Neural progenitor cell (in vitro differentiated cells): Measurements from ENCODE around the gene RETN. TPM values are rescaled to one million over a fixed set of nuclear protein-coding genes. Genes with fewer than 3 reads are reported as not detected.
A peak's percentile ranks its signal among the peaks of the same experiment; 100 is the strongest.

Experiments used
- DNase-seq: peaks from one replicate; pipeline ENCODE4 v3.0.0-alpha.2; 2016; ENCODE audit warnings: low spot score
- H2AFZ ChIP-seq: fragments of 200-600 bp; sonication (generic); replicated peaks from 2 replicates; pipeline ENCODE4 v1.6.1; 2016; ENCODE audit warnings: antibody characterized with exemption
- H3F3A ChIP-seq: fragments of 200-600 bp; sonication (generic); 2 replicates; pipeline ENCODE4 v1.6.1; 2016; ENCODE audit warnings: antibody characterized with exemption, low read depth
- H3K27ac ChIP-seq: fragments of 200-600 bp; sonication (generic); 2 replicates; pipeline ENCODE4 v1.5.1; 2016; ENCODE audit warnings: mild to moderate bottlenecking
- H3K27me3 ChIP-seq: fragments of 200-600 bp; sonication (generic); 2 replicates; pipeline ENCODE4 v1.6.1; 2016; ENCODE audit warnings: mild to moderate bottlenecking, moderate library complexity
- H3K36me3 ChIP-seq: fragments of 200-600 bp; sonication (generic); 2 replicates; pipeline ENCODE4 v1.5.1; 2016
- H3K4me1 ChIP-seq: fragments of 200-600 bp; sonication (generic); 2 replicates; pipeline ENCODE4 v1.6.1; 2016; ENCODE audit warnings: mixed run types
- H3K4me2 ChIP-seq: fragments of 200-600 bp; sonication (generic); 2 replicates; pipeline ENCODE4 v1.6.1; 2016
- H3K4me3 ChIP-seq: fragments of 200-600 bp; sonication (generic); 2 replicates; pipeline ENCODE4 v1.5.1; 2016
- H3K79me2 ChIP-seq: fragments of 200-600 bp; sonication (generic); 2 replicates; pipeline ENCODE4 v1.6.1; 2016; ENCODE audit warnings: low read depth
- H3K9ac ChIP-seq: fragments of 200-600 bp; sonication (generic); 2 replicates; pipeline ENCODE4 v1.6.1; 2016
- H3K9me3 ChIP-seq: fragments of 200-600 bp; sonication (generic); 2 replicates; pipeline ENCODE4 v1.5.1; 2016; ENCODE audit warnings: low read depth
- H4K20me1 ChIP-seq: fragments of 200-600 bp; sonication (generic); 2 replicates; pipeline ENCODE4 v1.6.1; 2016; ENCODE audit warnings: low read depth
- H3K27ac Mint-ChIP-seq: 3 replicates; pipeline ENCODE4 v1.8.0; 2021; ENCODE audit warnings: mixed read lengths
- H3K27me3 Mint-ChIP-seq: 2 replicates; pipeline ENCODE4 v1.8.0; 2022; ENCODE audit warnings: low read depth, mild to moderate bottlenecking, inconsistent platforms, moderate library complexity, mixed read lengths; ENCODE audit not compliant: insufficient read depth
- H3K36me3 Mint-ChIP-seq: 3 replicates; pipeline ENCODE4 v1.8.0; 2021; ENCODE audit warnings: mixed read lengths
- H3K4me1 Mint-ChIP-seq: 3 replicates; pipeline ENCODE4 v1.8.0; 2021; ENCODE audit warnings: mixed read lengths
- H3K4me3 Mint-ChIP-seq: 3 replicates; pipeline ENCODE4 v1.8.0; 2021; ENCODE audit warnings: mild to moderate bottlenecking, moderate library complexity, mixed read lengths
- H3K9me3 Mint-ChIP-seq: 3 replicates; pipeline ENCODE4 v1.8.0; 2020; ENCODE audit warnings: mixed read lengths
- CTCF ChIP-seq: fragments of 200-600 bp; sonication (generic); IDR thresholded peaks from 2 replicates; pipeline ENCODE4 v1.5.1; 2017; ENCODE audit warnings: antibody characterized with exemption, mild to moderate bottlenecking
- EZH2 ChIP-seq: fragments of 200-600 bp; sonication (generic); IDR thresholded peaks from 2 replicates; pipeline ENCODE4 v1.6.1; 2017; ENCODE audit warnings: antibody characterized with exemption, mild to moderate bottlenecking, moderate library complexity
- EZH2phosphoT487 ChIP-seq: fragments of 200-600 bp; sonication (generic); IDR thresholded peaks from 2 replicates; pipeline ENCODE4 v1.6.1; 2017; ENCODE audit warnings: antibody characterized with exemption
- total RNA-seq: library from RNA; depleted of rRNA; stranded (reverse); fragments of >200 nt; gene quantifications from 2 replicates; pipeline ENCODE4 v1.2.3, GENCODE V29; 2015; ENCODE audit warnings: low replicate concordance

RETN gene
- total RNA-seq, 1 donor from 2014 or later = not detected

- Mint-ChIP-seq H3K27ac (peak within 1 kb of the TSS; percentile 53), H3K36me3 (peaks cover 6% of the 10 kb centered on the region), H3K9me3 (no peaks in the 10 kb centered on the region), H3K4me1 (peaks cover 23% of the 10 kb centered on the region), H3K4me3 (peak within 1 kb of the TSS; percentile 3), H3K27me3 (peaks cover 16% of the 10 kb centered on the region)
- Histone ChIP-seq H3K9ac (no peak within 1 kb of the TSS), H3K36me3 (no peaks in the 10 kb centered on the region), H3K4me1 (peaks cover 5% of the 10 kb centered on the region), H3F3A (peaks cover 12% of the 10 kb centered on the region), H2AFZ (no peak within 1 kb of the TSS), H3K4me2 (no peak within 1 kb of the TSS), H3K27ac (no peak within 1 kb of the TSS), H3K79me2 (peaks cover 32% of the 10 kb centered on the region), H3K9me3 (no peaks in the 10 kb centered on the region), H4K20me1 (no peaks in the 10 kb centered on the region), H3K4me3 (no peak within 1 kb of the TSS), H3K27me3 (peaks cover 26% of the 10 kb centered on the region)
- no peak for TF ChIP-seq EZH2phosphoT487
- no peak for TF ChIP-seq EZH2
- no peak for TF ChIP-seq CTCF
- no peak for DNase-seq
Observed at GRCh38 chr19:7633698-7634097, 35.2 kb upstream of the RETN start, which contains the start of gene PCP2. PCP2 (minus strand) TSS chr19:7633719; CDS start chr19:7633457, 262 bp downstream.

- Histone ChIP-seq H3K4me2 (no peak overlapping the region), H3K79me2 (peaks cover 15% of the 10 kb centered on the region), H3K36me3 (no peaks in the 10 kb centered on the region), H3K9me3 (no peaks in the 10 kb centered on the region), H3K27me3 (peaks cover 26% of the 10 kb centered on the region), H3K4me1 (peaks cover 1% of the 10 kb centered on the region), H3F3A (peaks cover 22% of the 10 kb centered on the region), H3K27ac (no peak overlapping the region), H2AFZ (no peak overlapping the region), H3K4me3 (no peak overlapping the region), H3K9ac (no peak overlapping the region), H4K20me1 (no peaks in the 10 kb centered on the region)
- Mint-ChIP-seq H3K36me3 (no peaks in the 10 kb centered on the region), H3K27me3 (peaks cover 23% of the 10 kb centered on the region), H3K4me3 (peak overlapping the region; percentile 42), H3K27ac (no peak overlapping the region), H3K4me1 (peaks cover 4% of the 10 kb centered on the region), H3K9me3 (no peaks in the 10 kb centered on the region)
- DNase-seq = no peak
- no peak for TF ChIP-seq EZH2
- TF ChIP-seq EZH2phosphoT487 = no peak
- no peak for TF ChIP-seq CTCF
Observed at GRCh38 chr19:7635670-7636069, 33.2 kb upstream of the RETN start.

GRCh38 chr19:7636317-7636690 is 32.5 kb upstream of the RETN start:
- no peak for TF ChIP-seq EZH2
- no peak for TF ChIP-seq EZH2phosphoT487
- TF ChIP-seq CTCF = no peak
- Histone ChIP-seq H3K9me3 (no peaks in the 10 kb centered on the region), H3K9ac (no peak overlapping the region), H4K20me1 (no peaks in the 10 kb centered on the region), H3K27me3 (peaks cover 26% of the 10 kb centered on the region), H3K4me1 (no peaks in the 10 kb centered on the region), H3K27ac (no peak overlapping the region), H3F3A (peaks cover 22% of the 10 kb centered on the region), H3K79me2 (peaks cover 9% of the 10 kb centered on the region), H3K4me3 (peak overlapping the region; percentile 63), H3K4me2 (peak overlapping the region; percentile 84), H3K36me3 (no peaks in the 10 kb centered on the region), H2AFZ (peak overlapping the region; percentile 60)
- Mint-ChIP-seq H3K27me3 (peaks cover 22% of the 10 kb centered on the region), H3K4me3 (peak overlapping the region; percentile 42), H3K27ac (no peak overlapping the region), H3K36me3 (no peaks in the 10 kb centered on the region), H3K9me3 (no peaks in the 10 kb centered on the region), H3K4me1 (no peaks in the 10 kb centered on the region)
- DNase-seq = no peak
